Thoracic aorta (tissue), 2 donors: ENCODE measurements around the gene NCAN. TPM values are rescaled to one million over a fixed set of nuclear protein-coding genes. Genes with fewer than 3 reads are reported as not detected.

Source experiments
- ATAC-seq: fragments of 150-250 bp; one replicate; pipeline ENCODE4 v1.8.0; 2017; ENCODE audit warnings: low read depth; ENCODE audit not compliant: insufficient number of reproducible peaks, low FRiP score
- DNase-seq: peaks from one replicate; pipeline ENCODE4 v3.0.0-alpha.2; 2020; ENCODE audit warnings: low spot score
- H3K27ac ChIP-seq, 2 donors: fragments of 200-600 bp; sonication (generic); 1 replicate in 1 of 2; 2 replicates in 1 of 2; pipeline ENCODE4 v1.5.1; 2016; ENCODE audit warnings: mild to moderate bottlenecking in 2 of 2, moderate library complexity in 2 of 2
- H3K27me3 ChIP-seq: fragments of 200-600 bp; sonication (generic); replicated peaks from 2 replicates; pipeline ENCODE4 v1.6.0; 2016; ENCODE audit warnings: mild to moderate bottlenecking; ENCODE audit not compliant: insufficient read depth
- H3K36me3 ChIP-seq: fragments of 200-600 bp; sonication (generic); one replicate; pipeline ENCODE4 v1.5.1; 2016
- H3K4me1 ChIP-seq, 2 donors: fragments of 200-600 bp; sonication (generic); 1 replicate in 1 of 2; 2 replicates in 1 of 2; pipeline versions ENCODE4 v1.5.1 to v1.6.0; 2016; ENCODE audit warnings: low read depth in 2 of 2, mild to moderate bottlenecking in 1 of 2; ENCODE audit not compliant: control insufficient read depth in 1 of 2
- H3K4me3 ChIP-seq: fragments of 200-600 bp; sonication (generic); 2 replicates; pipeline ENCODE4 v1.5.1; 2016; ENCODE audit warnings: mild to moderate bottlenecking
- H3K9me3 ChIP-seq: fragments of 200-600 bp; sonication (generic); 2 replicates; pipeline ENCODE4 v1.5.1; 2016
- total RNA-seq, 2 donors: library from RNA; depleted of rRNA; stranded (reverse); fragments of >200 nt; gene quantifications; one replicate each; pipeline versions ENCODE4 v1.1.0 to v1.2.3, GENCODE V29; 2016
- TF ChIP-seq, protein P1 (sequence below): fragments of 200-600 bp; sonication (generic); IDR thresholded peaks from one replicate; pipeline ENCODE4 v1.5.1; 2019; ENCODE audit warnings: antibody characterized with exemption

NCAN gene
- total RNA-seq, 2 donors from 2014 or later: not detected

DNA sequence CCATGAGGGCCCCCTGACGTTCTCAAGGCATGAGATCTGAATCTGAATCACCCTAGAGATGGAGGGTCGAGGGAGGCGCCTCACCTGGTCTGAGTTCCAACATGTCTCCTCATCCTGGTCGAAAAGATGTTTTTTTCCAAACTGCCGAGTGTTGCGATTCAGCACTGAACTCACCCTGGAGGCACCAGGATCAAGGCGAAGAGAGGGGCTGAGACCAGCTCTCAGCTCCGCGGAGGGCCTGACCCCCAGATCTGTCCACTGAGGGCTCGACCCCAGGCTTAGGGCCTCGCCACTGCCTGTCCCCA, 9.1 kb upstream of the NCAN start:
- TF ChIP-seq, protein P1, sequence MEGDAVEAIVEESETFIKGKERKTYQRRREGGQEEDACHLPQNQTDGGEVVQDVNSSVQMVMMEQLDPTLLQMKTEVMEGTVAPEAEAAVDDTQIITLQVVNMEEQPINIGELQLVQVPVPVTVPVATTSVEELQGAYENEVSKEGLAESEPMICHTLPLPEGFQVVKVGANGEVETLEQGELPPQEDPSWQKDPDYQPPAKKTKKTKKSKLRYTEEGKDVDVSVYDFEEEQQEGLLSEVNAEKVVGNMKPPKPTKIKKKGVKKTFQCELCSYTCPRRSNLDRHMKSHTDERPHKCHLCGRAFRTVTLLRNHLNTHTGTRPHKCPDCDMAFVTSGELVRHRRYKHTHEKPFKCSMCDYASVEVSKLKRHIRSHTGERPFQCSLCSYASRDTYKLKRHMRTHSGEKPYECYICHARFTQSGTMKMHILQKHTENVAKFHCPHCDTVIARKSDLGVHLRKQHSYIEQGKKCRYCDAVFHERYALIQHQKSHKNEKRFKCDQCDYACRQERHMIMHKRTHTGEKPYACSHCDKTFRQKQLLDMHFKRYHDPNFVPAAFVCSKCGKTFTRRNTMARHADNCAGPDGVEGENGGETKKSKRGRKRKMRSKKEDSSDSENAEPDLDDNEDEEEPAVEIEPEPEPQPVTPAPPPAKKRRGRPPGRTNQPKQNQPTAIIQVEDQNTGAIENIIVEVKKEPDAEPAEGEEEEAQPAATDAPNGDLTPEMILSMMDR: no peak
- DNase-seq (no peak), ATAC-seq (no peak)
- H3K36me3 ChIP-seq: peaks cover 10% of the 10 kb centered on the region
- H3K9me3 ChIP-seq: no peaks in the 10 kb centered on the region
- H3K4me3 ChIP-seq: peak overlapping the region; percentile 93
- H3K4me1 ChIP-seq: peaks cover 0 to 9% of the 10 kb centered on the region in 2 donors
- peak overlapping the region; percentile 74 to 76 for H3K27ac ChIP-seq
- no peaks in the 10 kb centered on the region for H3K27me3 ChIP-seq

DNA sequence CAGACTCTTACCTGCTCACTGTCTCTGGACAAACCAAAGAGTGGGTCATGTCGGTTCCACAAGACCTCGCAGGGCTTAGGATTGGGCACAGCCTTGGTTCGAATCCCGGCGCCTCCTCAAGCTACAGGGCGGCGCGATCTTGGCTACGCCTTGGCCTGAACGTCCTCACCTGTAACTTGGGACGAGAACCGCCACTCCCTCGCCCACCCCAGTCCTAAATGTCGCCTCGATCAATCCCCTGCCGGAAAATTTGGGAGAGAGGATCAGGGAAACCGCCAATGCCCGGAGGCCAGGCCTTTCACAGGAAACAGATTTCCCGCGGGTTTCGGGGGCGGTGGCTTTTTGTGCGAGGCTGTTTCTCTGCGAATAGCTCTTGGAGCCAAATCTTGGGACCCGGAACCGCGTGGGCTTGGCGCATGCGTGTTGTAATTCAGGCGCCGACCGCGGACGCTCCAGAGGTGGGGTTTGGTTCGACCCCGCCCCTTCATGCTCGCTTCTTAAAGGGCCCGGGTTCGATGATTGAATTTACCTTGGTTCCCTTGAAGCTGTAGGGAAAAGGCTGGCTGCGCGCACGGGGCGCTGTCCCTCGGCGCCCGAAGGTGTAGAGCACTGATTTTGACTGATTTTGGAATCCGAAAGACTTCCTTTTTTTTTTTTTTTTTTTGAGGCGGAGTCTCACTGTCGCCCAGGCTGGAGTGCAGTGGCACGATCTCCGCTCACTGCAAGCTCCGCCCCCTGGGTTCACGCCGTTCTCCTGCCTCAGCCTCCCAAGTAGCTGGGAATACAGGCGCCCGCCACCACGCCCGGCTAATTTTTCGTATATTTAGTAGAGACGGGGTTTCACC, 8.5 kb upstream of the NCAN start, which contains the start of gene NR2C2AP:
NR2C2AP (minus strand) TSS at position 403 of the 845 bp plus-strand sequence; CDS start at position 49, 354 bp downstream.
- TF ChIP-seq, protein P1: no peak
- Histone ChIP-seq H3K4me3 (peak within 1 kb of the TSS; percentile 93), H3K27me3 (no peaks in the 10 kb centered on the region), H3K4me1 (peaks cover 0 to 9% of the 10 kb centered on the region in 2 donors), H3K36me3 (peaks cover 10% of the 10 kb centered on the region), H3K9me3 (no peaks in the 10 kb centered on the region), H3K27ac (peak within 1 kb of the TSS; percentile 74 to 76)
- ATAC-seq: peak; percentile 78
- DNase-seq: peak; percentile 64

DNA sequence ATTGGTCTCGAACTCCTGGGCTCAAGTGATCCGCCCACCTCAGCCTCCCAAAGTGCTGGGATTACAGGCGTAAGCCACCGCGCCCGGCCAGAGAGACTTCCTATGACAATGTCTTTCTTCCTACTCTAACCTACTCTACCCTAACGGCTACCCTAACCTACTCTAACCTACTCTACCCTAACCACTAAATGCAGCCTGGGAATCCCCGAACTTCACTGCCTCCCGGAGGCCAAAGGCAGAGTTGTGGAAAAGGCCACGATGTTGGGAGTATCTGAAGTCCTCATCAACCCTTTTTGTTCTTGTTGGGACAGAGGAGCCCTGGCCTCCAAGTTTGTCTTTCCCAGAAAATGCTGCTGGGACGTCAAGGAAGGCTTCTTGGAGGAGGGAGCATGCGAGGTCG, 7.6 kb upstream of the NCAN start:
- ATAC-seq (no peak), DNase-seq (no peak)
- Histone ChIP-seq H3K27ac (no peak overlapping the region), H3K4me1 (peaks cover 0 to 9% of the 10 kb centered on the region in 2 donors), H3K36me3 (peaks cover 4% of the 10 kb centered on the region), H3K27me3 (no peaks in the 10 kb centered on the region), H3K4me3 (no peak overlapping the region), H3K9me3 (no peaks in the 10 kb centered on the region)
- TF ChIP-seq, protein P1: no peak

DNA sequence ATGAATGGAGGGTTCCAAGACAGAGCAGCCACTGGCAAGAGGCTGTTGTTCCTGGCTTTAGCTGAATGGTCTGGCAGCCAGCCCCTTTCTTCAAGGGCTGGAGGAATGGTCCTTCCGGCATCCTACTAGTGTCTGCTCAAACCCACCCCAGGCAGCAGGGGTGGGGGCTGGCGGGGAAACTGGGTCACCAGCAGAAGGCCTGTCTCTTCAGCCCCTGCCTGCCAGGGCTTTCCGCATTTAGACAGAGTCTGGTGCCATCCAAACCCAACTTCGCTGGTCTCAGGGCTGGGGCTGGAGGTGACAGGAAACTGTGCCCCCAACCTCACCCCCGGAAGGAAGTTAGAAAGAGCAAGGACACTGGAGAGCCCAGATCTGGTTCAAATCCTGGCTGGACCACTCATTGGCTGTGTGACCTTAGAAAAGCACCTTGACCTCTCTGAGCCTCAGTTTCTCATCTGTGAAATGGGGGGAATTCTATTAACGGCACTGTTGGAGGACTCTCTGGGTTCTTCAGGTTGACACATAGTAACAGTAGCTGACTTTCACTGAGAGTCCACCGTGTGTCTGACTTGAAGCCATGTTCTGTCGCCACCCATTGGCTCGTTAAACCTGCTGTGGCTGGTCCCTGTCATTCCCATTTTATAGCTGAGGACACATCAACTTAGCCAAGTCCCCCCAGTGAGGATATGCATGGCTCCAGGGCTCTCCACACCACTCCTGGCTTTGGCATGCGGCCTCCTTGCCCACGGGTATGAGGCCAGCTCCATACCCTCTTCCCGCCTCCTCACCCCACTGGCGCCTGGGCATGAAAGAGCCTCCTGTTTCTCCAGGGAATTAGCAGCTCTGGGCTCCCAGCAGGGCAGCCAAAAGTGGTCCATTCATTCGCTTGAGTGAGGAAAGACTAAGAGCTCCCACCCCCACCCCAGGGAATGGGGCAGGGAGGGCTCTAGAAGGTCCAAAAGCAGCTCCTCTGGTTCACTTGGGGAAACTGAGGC, 6.0 kb upstream of the NCAN start:
- Histone ChIP-seq H3K27ac (no peak overlapping the region), H3K4me1 (peaks cover 0 to 9% of the 10 kb centered on the region in 2 donors), H3K36me3 (no peaks in the 10 kb centered on the region), H3K4me3 (no peak overlapping the region), H3K27me3 (no peaks in the 10 kb centered on the region), H3K9me3 (no peaks in the 10 kb centered on the region)
- TF ChIP-seq, protein P1: no peak
- no peak for DNase-seq
- ATAC-seq: no peak

DNA sequence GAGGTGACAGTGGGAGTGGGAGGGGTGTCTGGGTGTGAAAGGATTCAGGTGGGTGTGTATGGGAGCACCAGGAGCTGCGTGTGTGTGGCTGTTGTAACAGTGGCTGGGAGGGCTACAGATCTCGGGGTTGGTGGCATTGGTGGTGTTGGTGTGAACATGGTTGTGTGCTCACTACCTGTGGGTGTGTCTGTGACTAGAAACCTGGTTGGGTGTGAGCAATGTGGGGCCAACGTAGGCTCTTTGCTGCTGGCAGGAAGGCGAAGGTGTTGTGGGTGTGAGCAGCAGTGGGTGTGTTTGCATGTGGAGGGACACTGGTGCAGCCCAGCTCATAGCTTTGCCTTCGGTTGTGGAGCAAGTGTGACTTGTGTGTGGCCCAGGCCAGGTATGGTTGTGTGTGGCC, 4.8 kb upstream of the NCAN start:
- Histone ChIP-seq H3K4me3 (no peak overlapping the region), H3K4me1 (peaks cover 0 to 9% of the 10 kb centered on the region in 2 donors), H3K27me3 (no peaks in the 10 kb centered on the region), H3K9me3 (no peaks in the 10 kb centered on the region), H3K27ac (no peak overlapping the region), H3K36me3 (no peaks in the 10 kb centered on the region)
- DNase-seq (no peak), ATAC-seq (no peak)
- TF ChIP-seq, protein P1: no peak
